ENCODE measurements around the gene ZCCHC24. TPM values are rescaled to one million over a fixed set of nuclear protein-coding genes. Genes with fewer than 3 reads are reported as not detected.

Gene ZCCHC24
- total and polyA plus RNA-seq, 2 donors (not counting 3 experiments of a cell fraction or from before 2014, with no cell fraction given), result 5.2 to 8.4 TPM

GRCh38 chr10:79380125-79380945 lies 65.1 kb downstream of the ZCCHC24 start:
- H3K9me1 ChIP-seq (replicated peaks; ENCODE audit: control insufficient read depth, extremely low read depth, insufficient read depth, low read length), result no peaks in the 10 kb centered on the region
- H3K4me2 ChIP-seq (ENCODE audit: insufficient read depth, low read length), result no peak overlapping the region
- no peaks in the 10 kb centered on the region for H3K36me3 ChIP-seq (ENCODE audit: control insufficient read depth in 2 of 2, extremely low read depth in 1 of 2, insufficient read depth in 2 of 2, low read length in 2 of 2)
- H3K9me3 ChIP-seq (replicated peaks; ENCODE audit: control insufficient read depth, insufficient read depth, low read length), result no peaks in the 10 kb centered on the region
- H3K4me3 ChIP-seq (replicated peaks in 1 of 3; ENCODE audit: insufficient read depth in 1 of 3, low read depth in 1 of 3, low read length in 3 of 3), result no peak overlapping the region
- FAIRE-seq (no peak), DNase-seq (ENCODE audit: low read depth, low spot score) (no peak)
- POLR2A ChIA-PET, result no interaction called here
- no peak overlapping the region for H2AFZ ChIP-seq (ENCODE audit: low read depth, low read length)
- H3K9ac ChIP-seq (replicated peaks; ENCODE audit: extremely low read depth, insufficient read depth, low read length), result no peak overlapping the region
- H4K20me1 ChIP-seq (replicated peaks; ENCODE audit: control insufficient read depth, extremely low read depth, insufficient read depth, low read length), result no peaks in the 10 kb centered on the region
- BruUV-seq (replicated peaks), result no TSS peak
- dilution Hi-C loops (cut with MboI; ENCODE audit: extremely low pct_ligation_motif_present, low sequenced_read_pairs), result no loop called here
- H3K79me2 ChIP-seq (ENCODE audit: control insufficient read depth, insufficient read depth, low read length), result no peaks in the 10 kb centered on the region
- no peak for TF ChIP-seq MAX (IDR thresholded peaks at IDR 0.05; ENCODE audit: insufficient read depth, insufficient read length)
- TF ChIP-seq POLR2A (IDR thresholded peaks at IDR 0.05; ENCODE audit: low read depth, low read length), result no peak
- no peak for TF ChIP-seq MYC (IDR thresholded peaks at IDR 0.05; ENCODE audit: low read depth, low read length)
- TF ChIP-seq POLR2AphosphoS5 (IDR thresholded peaks at IDR 0.05; ENCODE audit: insufficient read depth, low read depth, low read length), result no peak
- TF ChIP-seq CTCF (IDR thresholded peaks at IDR 0.05; ENCODE audit: extremely low read depth in 1 of 2, insufficient read depth in 1 of 2, low read depth in 1 of 2, low read length in 2 of 2), result no peak
- TF ChIP-seq JUN (IDR thresholded peaks at IDR 0.05; ENCODE audit: borderline replicate concordance, insufficient read depth, insufficient read length, low read depth), result no peak
- no peak for TF ChIP-seq GATA2 (IDR thresholded peaks at IDR 0.05; ENCODE audit: insufficient read depth, insufficient read length, low read depth, low read length)
- TF ChIP-seq EZH2 (IDR thresholded peaks at IDR 0.05; ENCODE audit: borderline replicate concordance, low read depth, low read length, severe bottlenecking), result no peak
- no peak for TF ChIP-seq FOS (IDR thresholded peaks at IDR 0.05; ENCODE audit: borderline replicate concordance, insufficient read depth, low read length)
- no peaks in the 10 kb centered on the region for H3K4me1 ChIP-seq (ENCODE audit: control insufficient read depth, extremely low read depth, insufficient read depth, low read length)
- peaks cover 0 to 2% of the 10 kb centered on the region in 2 experiments for H3K27me3 ChIP-seq (ENCODE audit: control insufficient read depth in 2 of 2, insufficient read depth in 2 of 2, low read length in 2 of 2)
- intact Hi-C loops (cut with micrococcal nuclease), result no loop called here
- CTCF ChIA-PET, result interaction anchor here (1.3 kb wide), 2 partner anchors 87 kb away, joined by 3 to 4 read pairs; no protein-coding TSS in a partner anchor
- no peak overlapping the region for H3K27ac ChIP-seq (ENCODE audit: insufficient read depth, low read depth, low read length)

All from endothelial cell of umbilical vein (primary cell).